GM21447 (cell line): ENCODE measurements around the gene SSTR5.

Source experiments
- ATAC-seq: cut with Tn5 transposase; IDR thresholded peaks from one replicate; pipeline ENCODE4 v1.9.1; 2021; ENCODE audit not compliant: unreplicated experiment

Gene SSTR5

DNA sequence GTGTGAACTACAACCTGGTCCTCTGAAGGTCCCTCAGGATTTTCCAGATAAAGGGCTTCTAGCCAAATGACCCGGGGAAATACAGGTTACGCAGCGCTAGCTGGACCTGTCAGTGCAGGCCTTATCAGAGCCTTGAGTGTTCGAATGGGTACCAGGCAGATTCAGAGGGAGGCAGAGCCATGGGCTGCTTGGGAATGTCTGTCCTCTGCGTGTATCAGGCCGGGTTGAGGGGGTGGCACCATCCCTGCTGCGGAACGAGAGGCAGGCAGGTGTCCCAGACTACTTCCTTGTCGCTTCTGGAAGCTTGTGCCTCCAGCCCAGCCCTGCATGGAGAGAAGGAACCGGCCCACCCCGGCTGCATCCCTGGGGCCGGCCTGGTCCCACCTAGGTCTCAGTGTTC is 33.6 kb upstream of the SSTR5 start:
- ATAC-seq, result no peak

DNA sequence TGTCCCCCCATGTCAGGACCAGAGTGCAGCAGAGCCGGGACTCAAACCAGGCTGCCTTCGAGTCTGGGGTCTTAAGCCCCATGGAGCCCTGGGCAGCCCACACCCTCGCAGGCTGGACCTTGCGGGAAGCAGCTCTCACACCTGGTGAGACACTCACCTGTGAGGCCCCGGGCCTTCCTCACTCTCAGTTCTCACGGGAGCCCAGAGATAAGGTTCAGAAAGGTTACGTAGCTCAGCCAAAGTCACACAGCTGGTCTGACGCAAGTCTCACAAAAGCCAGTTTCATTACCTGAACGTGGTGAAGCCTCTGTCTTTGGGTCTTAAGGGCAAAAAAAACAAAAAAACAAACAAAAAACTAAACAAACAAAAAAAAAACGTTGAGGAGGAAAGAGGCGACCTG is 32.8 kb upstream of the SSTR5 start:
- no peak for ATAC-seq

DNA sequence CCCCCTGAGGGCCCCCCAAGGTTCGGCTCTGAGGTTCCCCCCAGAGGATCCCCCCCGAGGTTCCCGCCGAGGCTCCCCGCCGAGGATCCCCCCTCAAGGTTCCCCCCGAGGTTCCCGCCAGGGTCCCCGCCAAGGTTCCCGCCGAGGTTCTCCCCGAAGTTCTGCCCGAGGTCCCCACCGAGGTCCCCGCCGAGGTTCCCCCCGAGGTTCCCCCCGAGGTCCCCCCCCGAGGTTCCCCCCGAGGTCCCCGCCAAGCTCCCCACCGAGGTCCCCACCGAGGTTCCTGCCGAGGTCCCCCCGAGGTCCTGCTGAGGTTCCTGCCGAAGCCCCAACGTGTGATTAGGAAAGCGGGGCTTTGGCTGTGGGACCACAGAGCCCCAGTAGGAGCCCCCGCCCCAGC is 32.2 kb upstream of the SSTR5 start:
- no peak for ATAC-seq

DNA sequence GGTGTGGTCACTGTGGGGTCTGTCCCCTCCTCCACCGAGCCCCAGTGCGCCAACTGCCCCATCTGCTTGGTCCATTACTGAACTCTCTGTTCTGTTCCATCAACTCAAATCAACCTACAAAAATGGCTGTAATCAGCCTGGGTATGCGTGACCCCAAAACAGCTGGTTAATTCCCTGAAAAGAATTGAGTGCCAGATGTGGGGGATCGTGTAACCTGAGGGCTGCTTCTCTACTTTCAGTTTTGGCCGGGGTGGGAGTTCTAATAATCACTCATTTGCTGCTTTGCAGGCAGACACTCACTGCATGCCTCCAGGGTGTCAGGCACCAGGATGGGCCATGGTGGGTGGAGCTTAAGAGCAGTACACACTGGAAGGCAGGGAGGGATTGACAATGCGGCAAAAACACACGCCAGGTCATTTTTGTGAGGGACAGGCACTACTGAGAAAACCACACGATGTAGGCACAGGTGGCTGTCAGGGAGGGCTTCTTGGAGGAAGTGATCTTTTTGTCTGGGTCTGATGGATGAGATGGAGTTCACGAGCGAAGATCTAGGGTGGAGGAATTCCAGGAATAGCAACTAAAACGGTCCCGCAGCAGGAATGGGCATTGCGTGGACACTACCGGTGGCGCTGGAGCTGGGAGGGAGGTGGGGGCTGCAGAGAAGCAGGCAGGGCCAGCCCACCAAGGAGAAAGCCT is 30.4 kb upstream of the SSTR5 start:
- no peak for ATAC-seq

DNA sequence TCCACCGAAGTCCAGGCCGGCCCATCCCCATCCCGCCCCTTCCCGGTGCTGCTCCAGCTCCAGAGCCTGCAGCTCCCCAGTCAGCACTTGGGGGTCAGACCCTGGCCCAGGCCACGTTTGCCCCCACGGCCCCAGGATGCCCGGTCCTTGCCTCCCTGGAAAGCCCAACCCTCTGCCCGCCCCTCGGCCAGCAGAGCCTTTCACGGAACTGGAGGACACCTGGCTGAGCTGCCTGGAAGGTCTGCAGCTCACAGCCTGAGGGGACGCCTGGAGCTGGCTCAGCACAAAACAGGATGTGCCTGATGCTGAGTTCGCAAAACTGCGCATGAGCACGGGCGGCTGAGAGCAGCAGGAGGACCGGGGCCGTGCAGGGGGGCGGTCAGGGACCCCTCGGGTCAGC is 29.7 kb upstream of the SSTR5 start:
- ATAC-seq, result no peak

DNA sequence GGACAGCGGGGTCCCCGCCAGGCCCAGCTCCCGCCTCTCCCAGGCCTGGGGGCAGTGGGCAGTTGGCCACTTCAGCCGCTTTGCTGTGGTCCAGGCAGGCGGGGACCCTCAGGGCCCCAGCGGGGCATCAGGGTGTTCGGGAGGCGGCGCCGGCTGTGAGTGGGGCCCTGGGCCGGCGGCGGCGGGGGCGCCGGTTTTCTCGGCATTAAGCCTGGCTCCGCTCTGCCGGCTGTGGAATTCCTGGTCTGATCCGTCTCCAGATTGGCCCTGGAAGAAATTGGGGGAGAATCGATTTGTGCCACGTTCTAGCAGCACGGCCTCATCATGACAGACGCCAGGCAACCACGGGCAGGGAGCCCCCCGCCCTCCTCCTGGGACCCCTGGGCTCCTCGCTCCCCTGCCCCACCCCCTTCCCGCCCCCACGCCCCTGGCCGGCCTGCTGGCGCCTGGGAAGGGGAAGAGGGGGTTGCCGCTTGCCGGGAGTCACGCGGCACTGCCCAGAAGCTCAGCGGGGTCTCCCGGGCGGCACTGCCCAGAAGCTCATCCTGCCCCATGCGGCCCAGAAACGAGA is 28.6 kb upstream of the SSTR5 start:
- no peak for ATAC-seq

DNA sequence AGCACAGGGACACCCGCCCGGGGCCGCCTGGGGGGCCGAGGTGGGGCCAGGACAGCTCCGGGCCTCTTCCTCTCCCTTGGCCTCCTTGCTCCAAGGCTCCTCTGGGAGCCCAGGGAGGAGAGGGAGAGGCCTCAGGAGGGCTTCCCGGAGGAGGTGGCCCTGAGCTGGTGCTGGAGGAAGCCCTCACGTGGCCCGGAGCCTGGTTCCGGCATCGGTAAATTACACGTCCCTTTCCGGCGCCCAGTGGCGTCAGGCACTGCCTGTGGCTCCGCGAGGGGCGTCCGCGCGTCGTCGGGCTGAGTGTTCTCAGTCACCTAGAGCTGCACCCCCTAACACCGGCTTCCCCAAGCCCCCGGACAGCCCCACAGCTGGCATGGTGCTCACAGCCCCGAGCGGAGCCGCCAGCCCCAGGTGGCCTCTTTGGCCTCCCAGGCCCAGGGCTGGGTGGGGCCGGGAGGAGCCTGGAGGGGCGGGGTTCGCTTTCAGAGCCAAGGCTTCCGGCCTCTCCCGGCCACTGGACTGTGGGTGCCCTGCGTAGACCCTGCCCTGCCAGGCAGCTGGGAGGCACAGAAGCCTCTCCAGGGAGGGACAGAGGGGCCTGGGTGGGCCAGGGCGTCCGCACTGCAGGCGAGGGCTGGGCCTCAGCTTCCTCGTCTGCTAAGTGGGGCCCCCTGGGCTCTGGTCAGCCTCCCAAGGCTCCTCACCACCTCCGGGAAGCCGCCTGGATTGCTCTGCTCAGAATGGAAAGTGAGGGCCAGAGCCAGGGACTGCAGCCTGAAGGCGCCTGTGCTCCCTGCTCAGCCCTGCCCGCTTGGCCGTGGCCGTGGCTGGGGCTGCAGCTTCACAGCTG is 27.9 kb upstream of the SSTR5 start:
- no peak for ATAC-seq

DNA sequence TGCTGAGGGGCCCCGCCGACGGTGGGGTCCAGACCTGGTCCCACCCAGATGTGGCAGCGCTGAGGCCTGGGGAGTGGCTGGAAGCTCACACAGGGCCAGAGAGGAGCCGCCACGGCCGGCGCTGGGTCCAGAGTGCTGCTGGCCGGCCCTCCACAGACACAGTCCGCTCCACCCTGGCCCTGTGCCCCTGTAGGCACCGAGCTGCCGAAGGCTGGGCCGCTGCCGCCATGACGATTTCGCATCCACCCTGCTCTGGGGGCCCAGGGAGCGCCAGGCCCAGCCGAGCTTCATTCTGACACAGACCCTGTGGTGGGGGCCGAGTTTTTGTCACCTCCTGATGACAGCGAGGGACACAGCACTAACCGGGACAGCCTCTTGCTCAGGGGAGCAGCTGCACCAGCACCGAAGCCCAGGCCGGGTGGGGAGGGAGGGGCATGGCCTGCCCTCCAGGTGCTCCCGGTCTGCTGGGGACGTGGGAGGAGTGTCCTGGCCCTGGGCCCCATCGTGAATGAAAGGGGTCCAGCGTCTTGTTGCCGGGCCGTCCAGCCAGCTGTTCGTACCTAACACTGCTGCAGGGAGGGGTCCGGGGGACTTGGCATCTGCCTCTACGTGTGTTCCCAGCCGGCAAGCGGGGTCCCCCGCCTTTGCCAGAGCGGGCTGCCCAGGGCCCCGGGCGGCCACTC is 27.1 kb upstream of the SSTR5 start:
- ATAC-seq, result no peak

DNA sequence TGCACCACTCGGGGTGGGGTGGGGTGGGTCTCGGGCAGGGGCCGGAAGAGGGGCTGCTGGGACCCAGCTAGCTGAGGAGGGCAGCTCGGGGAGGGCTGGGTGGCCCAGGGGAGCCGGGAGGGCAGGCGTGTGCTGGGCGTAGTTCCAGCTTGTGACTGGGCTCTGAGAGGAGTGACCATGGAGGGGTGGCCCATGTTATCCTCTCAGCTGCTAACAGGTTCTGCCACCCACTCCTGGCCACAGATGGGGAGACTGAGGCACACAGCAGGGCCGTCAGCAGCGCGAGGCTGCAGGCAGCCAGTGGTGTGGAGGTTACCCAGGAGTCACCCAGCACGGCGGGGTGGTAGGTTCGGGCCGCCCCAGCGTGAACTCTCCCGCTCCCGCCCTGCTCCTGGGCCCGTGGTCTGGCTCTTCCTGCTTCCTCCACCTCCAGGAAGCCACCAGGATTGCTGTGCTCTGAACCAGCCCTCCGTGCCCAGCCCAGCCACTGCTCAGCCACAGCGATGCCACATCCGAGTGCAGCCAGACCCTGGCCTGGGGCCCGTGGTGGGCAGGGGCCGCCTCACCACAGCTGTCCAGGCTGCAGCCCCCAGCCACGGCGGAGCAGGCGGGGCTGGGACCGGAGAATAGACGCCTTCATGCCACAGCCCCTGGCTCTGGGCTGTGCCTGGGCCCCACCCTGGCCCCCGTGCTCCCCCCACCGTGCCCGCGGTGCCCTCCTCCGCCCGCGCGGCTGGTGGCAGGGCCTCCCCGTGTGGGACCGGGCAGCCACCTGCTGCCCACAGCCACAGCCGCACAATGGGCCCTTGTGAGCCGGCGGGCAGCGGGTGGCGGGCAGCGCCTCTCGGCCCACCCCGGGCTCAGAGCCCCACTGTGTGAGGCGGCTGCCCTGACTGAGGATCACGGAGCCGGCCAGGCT is 26.3 kb upstream of the SSTR5 start:
- no peak for ATAC-seq

DNA sequence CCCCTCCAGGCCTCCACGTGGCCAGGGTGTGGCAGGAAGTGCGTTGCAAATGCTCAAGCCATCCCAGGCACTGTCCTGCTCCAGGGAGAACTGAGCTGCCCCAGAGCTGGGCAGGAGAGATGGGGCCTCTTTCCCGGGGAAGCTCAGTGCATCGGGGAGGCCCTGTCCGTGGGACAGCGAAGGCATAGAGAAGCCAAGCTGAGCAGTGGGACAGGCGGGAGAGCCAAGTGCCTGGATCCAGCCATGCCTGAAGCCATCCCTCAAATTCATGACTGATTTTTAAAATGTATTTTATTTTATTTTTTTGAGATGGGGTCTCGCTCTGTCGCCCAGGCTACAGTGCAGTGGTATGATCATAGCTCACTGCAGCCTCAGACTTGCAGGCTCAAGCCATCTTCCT is 25.4 kb upstream of the SSTR5 start:
- no peak for ATAC-seq

DNA sequence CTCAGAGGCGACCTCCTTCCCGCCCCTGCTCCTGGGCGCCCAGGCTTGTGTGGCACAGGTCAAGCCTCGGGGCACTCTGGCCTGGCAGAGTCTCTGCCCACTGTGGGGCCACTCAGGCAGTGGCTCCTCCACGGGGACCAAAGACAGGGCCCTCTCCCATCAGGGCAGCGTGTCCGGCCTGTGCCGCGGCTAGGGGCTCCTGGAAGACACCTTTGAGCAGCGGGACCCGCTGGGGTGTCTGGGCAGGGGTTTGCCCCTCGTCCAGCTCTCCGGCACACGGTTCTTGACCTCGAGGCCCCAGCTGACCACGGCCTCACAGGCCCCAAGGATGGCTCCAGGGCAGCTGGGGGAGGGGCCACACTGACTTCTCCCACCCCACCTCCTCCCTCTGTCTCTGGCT is 24.7 kb upstream of the SSTR5 start:
- ATAC-seq, result no peak

DNA sequence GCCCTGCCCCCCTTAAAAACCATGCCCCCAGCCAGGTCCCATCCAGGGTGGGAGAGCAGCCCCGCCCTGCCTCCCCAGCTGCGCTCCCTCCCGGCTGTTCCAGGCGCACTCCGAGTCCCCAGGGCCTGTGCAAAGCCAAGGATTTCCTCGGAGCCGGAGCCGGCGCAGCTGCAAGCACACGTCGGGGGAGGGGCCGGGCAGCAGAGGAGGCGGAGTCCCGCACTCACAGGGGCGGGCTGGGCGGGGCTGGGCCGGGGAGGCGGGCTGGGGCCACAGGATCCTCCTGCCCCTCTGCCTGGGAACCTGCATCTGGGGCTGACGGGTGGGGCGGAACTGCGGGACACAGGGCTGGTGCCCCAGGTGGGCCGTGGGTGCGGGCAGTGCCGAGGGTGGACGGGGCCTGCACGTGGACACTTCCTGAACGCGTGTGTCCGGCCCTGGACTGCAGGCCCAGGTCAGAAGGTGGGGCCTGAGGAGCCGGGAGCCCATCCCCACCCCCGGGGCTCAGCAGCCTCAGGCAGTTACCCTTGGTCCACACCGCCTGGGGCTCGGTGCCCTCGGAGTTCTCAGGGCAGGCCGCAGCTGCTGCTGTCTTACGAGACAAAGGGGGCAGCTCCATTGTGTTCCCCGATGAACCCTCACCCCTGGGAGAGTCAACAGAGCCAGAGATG is 24.0 kb upstream of the SSTR5 start:
- no peak for ATAC-seq

DNA sequence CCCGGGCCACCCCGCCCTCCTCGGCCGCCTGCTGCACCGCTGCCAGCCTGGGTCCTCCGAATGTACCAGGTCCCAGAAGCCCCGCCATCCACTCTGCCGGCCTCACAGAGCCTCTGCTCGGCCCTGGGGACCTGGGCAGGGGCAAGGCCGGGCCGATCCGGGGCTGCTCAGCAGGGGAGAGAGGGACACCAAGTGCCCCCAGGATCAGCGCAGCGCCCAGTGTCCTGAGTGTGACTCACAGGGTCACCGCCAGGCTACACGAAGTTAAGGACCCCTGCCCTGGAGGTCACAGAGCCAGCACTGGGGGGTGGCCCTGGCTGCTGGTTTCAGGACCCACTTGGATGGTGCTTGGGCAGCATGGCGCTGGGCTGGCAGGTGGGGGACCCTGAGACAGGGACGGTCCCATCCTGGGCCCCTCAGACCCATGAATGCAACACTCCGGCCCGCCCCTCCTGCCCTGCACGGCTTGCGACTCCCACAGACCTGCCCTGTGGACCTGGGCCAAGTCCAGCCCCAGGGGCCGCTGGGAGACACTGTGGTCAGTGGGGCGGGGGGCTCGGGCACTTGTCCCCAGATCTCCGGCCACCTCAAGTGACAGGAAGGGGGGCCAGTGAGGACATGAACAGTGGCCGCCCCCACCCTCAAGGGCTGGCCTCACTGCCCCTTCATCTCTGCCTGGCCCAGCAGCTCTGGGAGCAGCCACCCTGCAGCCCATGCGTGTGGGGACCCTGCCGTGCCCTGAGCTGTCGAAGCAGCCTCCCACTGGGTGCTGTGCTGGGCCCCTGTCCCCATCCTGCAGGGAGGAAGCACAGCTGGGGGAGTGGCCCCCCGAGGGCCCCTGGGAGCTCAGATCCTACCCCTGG is 23.2 kb upstream of the SSTR5 start:
- no peak for ATAC-seq

DNA sequence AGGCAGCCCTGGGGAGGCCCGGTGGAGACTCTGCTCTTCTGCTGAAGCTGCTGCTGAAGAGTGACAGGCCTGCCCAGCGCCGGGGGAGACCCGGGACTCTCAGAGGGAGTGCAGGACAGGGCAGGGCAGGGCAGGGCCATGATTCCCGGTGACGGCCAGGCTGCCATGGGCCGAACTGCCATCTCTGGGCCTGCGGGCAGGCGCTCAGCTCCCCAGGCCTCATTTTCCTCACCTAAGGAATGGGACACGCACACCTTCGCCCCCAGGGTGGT is 22.6 kb upstream of the SSTR5 start:
- ATAC-seq, result no peak

DNA sequence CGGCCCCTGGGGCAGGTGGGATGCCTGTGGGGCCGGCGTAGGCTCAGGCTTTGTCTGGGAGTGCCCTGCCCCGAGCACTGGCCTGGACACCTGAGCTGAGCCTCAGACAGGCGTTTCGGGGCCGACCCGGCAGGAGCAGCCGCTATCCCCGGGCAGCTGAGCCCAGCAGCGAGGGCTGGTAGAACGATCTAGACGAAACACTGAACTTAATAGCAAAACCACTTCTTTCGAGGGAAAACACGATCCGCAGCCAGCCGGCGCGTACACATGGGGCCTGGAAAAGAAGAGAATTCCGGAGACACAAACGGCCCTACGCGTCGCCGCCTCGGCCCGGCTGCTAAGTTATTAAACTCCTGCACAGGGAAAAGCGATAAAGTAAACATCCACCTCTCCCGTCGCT is 22.0 kb upstream of the SSTR5 start:
- ATAC-seq, result no peak

DNA sequence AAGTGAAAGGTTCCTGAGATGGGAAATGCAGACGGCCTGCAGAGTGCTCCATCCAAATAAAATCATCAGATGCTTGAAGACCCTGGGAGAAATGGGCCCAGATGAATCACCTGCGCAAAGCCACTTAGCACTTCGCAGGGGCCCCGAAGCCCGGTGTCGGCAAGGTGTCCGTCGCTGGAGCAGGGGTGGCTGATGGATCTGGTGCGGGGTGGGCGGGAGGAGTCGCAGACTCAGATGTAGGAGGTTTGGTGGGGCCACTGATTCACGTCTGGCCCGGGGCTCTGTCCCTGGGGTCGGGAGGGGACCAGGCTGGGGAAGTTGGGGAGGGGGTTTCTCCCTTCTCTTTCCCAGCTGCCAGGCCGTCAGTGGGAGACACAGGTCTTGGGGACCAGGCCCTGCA is 21.6 kb upstream of the SSTR5 start:
- no peak for ATAC-seq

DNA sequence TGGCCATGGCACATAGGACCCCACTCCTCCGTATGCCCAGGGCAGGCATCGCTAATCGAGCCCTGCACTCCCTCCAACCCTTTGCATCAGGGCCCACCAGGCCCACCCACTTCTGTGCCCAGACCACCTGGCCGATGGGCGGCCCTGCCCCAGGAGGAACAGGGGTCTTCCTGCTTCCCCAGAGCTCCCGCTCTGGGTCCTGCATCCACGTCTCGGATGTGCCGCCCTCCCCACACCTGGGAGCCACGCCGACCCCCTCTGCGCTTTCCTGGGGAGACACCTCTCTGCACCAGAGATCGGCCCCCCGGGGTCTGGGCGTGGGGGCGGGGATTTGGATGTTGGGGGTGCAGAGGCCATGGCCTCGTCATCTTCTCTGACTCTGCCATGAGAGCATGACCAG is 21.1 kb upstream of the SSTR5 start:
- ATAC-seq, result no peak

DNA sequence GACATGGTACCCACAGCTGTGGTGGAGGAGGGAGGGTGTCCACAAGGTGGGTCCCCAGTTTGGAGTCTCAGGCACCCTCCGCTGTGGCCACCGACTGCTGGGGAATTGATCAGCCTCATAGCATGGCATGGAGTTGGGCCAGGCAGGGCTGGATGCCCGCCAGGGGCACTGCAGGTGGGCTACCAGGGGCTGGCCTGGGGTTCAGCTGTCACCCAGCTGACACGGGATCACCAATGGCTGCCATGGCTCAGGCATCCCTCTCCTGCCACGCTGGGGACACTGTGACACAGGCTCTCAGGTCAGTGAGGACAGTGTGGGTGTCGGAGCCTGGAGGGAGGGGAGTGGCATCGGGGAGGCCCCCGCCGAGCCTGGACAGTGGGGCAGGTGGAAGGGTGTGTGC is 19.8 kb upstream of the SSTR5 start:
- ATAC-seq, result no peak

DNA sequence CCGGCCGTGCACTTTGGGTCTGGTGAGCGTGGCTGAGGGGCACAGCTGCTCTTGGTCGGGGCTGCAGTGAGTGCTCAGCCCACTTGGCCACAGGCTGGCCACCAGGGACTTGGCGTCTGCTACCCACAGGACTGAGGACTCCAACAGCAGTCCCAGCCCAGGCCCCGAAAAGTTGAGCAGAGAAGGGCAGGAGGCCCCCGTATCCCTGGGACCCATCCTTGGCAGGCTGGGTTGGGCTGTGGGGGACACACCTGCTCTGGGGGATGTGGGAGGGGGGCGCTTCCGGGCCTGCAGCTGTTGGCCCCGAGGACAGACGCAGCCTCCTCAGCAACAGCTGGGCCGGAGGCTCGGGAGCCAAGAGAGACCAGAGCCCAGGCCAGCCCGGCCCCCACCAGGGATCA is 19.4 kb upstream of the SSTR5 start:
- no peak for ATAC-seq
